GM19240 (cell line): ENCODE data around the gene MAML3.

Experiments used
- DNase-seq: peaks from one replicate; pipeline ENCODE4 v3.0.0; 2011; ENCODE audit warnings: low spot score; ENCODE audit not compliant: insufficient read length

MAML3 gene

DNA sequence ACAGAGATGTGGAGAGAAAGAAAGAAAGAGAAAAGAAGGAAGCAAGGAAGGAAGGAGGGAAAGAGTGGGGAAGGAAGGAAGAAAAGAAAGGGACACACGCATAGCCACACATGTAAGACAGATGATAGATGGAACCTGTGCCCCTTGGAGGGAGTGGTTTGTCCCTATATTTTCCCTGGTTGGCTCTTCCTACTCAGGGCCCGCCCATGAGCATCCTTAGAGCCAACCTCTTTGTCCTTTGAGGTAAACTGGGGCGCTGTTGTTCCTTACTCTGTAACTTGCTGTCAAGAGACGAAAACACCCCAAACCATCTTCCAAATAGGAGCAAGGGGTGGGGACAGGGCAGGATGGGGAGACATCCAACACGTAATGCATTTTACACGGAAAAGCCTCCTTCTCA is 220.9 kb downstream of the MAML3 start:
- DNase-seq, result no peak

DNA sequence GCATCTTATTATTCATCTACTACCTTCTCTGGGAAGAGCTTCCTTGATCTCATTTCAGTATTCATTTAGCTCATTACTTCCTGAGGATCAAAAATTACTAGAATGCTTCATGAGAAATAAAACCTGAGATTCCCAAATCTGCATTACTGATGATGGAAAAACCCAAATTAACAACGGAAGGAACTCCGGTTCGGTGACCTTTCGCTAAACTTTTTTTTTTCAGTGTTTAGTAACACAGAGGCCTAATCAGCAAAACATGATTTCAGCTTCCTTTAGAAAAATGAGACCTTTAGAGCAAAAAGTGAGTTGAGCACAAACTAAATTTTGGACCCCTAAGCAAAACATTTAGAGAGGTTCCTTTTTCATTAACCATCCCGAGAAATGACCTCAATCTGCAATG is 229.2 kb downstream of the MAML3 start:
- DNase-seq, result no peak

DNA sequence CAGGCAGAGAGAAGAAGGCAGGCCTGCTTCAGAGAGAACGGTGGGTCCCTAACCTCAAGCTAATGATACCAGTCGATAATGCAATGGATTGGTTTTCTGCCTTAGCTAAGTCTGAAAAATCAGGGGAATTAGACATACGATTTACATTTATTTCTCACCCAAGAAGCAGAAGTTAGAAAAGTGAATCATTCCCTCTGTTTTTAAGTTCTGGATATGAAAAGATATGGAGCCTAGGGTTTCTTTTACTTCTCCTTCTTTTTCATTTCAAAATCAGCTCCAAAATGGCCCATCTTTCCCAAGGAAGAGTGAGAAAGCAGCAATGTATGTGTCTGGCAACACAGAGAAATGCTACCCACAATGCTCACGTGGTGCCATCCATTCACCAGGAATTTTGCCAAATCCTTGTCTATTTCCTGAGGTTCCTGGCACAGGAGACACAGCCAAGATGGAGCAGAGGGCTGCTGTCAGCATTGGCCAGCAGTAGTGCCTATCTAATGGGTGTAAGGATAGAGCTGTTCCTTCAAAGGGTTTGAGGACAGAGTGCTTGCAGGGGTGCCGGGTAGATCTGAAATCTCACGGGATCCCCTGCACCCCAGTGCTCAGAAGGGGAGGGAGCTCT is 231.5 kb downstream of the MAML3 start:
- DNase-seq, result no peak

DNA sequence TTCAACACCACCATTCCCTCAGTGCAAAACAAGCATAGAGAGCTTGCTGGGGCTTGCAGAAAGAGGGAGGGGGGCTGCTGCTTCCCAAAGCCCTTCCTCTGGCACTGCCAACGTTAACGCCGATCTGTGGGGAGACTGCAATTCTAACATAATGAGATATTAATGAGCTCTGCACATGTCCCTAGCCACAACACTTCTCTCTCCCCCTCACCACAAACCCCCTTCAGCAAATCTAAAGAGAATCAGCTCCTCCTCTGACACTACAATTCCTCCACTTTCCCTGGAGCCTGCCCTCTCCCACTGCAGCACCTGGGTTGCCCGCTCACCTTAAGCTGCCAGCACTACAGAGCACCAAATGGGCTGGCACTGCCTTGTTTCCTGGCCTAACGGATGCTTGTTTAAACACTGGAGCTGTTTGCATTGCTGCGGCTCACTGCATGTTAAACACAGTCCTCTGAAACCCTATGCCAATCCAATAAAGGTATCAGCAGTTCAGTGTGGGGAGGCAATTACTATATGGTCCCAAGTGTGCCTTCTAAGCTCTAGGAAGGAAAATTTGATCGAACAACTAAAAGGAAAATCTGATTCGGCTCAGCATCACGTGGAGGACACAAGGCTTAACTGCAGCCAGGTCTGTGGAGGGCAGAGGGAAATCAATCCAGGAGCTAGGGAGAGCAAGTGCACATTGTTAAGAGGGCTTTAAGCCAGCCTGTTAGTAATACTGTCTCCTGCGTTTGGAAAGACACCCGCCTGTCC is 232.4 kb downstream of the MAML3 start:
- DNase-seq, result no peak

DNA sequence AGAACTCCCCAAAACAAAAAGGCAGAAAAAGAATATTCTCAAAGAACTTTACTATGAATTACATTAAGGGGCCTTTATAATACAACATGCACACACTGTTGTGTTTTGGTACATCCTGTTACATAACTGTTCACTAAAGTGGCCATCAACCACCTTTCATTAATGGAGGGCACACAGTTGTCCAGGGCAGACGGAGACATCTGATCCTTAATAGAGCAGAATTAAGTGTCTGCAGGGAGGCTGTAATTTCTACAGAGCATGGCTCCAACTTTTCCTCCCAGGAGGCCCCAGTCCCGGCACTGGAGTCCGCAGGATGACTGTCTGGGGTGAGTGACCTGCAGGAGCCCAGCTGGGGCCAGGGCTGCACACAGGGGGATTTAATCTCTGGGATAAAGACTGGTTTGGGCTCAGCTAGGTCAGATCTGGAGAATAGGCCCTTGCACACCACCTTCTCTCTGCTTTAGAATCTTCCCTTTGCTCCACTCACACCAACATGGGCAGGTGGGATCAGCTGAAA is 233.4 kb downstream of the MAML3 start:
- no peak for DNase-seq

DNA sequence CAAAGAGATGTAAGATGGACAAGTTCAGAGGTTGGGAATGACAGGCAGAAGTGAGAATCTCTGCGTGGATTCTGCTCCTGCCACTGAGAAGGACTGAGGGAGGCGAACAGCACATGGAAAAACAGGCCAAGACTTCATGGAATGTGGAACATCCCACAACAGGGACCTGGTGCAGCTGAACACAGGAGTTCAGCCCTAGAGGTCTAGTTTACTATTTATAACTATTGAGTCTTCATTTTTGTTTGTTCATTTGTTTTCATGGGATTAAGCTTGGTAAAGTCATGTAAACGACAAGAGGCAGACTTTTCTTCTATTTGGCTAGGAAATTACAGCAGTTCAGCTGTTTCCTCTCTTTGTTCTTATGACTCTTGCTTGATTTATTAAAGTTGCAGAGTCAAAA is 234.5 kb downstream of the MAML3 start:
- DNase-seq, result no peak

DNA sequence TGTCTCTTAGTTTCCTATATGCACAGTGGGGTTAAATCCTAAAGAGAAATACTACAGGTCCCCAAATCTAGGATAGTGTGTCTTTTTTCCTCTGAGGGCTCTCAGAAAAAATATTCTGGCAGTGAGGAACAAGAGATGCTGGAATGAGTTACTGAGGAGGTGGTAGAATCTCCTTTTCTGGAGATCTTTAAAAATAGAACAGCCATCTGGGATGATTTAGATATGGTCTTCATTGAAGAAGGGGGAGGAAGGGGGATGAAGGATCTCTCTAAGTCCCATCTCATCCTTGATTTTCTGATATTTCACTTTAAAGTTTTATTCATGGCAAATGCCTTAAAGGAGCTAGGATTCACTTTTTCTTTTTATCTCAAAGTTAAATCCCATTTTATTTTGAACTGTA is 235.0 kb downstream of the MAML3 start:
- DNase-seq, result no peak

DNA sequence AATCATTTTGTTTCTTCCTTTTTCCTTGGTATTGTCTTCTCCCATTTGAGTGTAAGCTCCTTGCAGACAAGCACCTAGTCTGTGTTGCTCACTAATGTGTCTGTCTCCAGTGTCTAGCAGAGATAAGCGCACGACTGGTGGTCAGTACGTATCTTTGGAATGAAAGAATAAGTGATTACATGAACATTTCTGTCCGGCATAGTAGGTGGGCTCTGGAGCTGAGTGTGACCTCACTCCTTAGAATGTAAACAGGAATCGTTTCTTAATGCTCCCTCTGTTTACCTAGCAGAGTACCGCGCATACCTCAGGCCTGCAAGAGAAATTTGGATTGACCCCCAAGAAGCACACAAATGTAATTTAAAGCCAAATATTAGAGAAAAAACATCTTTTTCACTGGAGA is 235.4 kb downstream of the MAML3 start:
- no peak for DNase-seq

DNA sequence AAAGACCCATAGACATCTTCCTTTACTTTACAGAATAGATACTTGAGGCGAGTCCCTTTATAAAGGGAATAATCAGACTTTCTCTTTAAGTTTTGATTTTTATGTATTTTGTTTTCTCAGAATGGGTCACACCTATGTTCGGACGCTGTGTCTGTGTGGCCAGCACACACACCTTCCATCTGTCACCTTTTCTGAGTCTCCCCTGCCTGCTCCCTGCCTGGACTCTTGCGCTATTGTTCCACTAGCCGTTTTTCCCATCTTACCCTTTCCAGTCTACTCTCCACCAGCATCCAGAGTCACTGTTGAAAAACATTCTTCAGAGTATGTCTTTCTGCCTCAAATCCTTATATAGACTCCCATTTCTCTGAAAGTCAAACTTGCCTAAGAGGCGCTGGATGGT is 236.1 kb downstream of the MAML3 start:
- no peak for DNase-seq

DNA sequence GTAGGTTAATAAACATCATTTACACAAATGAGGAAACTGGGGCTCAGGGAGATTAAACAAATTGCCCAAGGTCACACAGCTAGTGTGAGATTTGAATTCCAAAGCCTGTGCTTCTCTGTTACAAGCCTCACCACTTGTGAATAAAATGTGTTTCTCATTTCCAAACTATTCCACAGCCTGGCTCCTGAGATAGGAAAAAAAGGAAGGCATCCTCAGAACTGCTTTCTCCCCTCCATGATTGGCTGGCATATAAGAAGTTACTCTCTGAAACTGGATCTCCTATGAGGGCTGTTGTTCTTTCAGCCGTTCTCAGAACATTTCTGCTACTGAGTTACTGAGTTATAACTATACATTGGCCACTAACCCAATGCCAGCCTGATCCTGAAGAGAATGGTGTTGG is 237.9 kb downstream of the MAML3 start:
- no peak for DNase-seq

DNA sequence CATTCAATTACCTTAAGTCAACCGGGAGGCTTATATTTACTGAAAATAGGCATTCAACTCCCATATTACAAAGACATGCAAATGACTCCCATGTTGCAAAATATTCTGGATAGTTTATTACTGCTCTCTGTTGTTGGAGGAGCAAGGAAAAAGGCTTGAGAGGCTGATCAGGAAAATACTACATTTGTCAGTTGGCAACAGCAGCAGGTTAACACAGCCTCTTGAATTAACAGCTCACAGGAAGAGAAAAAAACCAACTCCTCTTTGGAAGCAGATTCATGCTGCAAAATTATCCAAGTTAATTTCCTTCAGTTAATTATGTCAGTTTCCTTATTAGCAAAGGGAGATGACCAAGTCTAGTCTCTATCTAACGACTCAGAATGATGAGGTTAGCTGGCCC is 238.9 kb downstream of the MAML3 start:
- DNase-seq, result no peak

DNA sequence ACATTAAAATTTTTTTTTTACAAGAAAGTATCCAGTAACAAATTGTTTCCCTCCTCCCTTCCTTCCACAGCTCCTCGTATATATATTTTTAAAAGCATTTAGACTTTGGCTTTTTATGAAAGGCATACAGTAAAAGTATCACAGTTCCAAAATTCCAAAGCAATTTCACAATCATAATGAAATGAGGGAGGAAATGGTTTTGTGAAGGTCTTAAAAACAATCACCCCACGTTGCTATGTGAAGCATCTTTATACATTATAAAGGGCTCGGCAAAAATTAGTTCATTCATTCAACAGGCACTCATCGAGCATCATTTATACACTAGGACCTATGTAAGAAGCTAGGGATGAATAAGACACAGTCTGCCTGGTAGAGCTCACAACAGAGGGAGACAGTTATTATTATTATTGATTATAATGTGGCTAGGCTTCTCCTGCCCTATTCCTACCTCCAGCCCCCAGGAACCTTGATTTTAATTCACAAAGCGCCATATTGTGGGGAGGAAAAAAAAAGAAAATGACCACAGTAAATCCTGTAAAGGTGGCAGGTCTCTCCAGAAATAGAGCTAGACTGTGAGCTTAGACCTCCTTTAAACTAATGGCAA is 239.9 kb downstream of the MAML3 start:
- DNase-seq, result no peak

DNA sequence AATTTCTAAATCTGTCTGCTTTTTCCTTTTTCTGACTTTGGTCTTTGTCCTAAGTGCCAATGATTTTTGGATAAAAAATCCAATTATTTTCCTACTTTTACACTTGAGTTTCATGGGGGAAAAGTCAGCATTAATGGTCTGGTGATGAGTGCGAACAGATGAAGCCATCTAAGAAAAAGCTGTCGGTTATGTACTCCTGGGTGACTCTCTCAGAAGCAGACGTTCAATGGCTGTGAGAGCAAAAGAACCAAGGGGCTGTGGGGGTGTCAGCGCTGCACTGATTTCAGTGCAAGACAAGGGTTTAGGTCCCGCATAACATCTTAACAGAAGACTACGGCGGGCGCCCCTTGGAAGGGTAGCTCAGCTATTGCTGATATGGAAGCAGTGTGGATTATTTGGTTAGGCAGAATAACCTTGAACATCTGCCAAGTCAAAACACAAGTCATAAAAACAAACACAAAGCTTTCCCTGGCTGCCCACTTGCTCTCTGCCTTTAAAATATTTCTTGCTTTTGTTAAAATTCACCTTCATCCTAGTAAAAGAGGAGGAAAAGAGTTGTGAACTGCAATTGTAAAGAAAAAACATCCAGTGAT is 240.5 kb downstream of the MAML3 start:
- DNase-seq, result no peak

DNA sequence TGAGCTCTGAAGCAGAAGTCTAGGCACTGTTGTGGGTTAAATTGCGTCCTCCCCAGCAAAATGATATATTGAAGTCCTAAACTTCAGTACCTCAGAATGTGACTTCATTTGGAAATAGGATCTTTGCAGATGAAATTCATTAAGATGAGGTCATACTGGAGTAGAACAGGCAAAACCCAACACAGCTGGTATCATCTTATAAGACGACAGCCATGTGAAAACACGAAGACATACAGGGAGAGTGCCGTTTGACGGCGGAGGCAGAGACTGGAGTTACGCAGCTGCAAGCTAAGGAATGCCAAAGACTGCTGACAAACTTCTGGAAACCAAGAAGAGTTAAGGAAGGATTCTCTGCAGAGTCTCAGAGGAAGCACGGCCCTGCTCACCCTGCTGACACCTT is 241.5 kb downstream of the MAML3 start:
- DNase-seq, result no peak

DNA sequence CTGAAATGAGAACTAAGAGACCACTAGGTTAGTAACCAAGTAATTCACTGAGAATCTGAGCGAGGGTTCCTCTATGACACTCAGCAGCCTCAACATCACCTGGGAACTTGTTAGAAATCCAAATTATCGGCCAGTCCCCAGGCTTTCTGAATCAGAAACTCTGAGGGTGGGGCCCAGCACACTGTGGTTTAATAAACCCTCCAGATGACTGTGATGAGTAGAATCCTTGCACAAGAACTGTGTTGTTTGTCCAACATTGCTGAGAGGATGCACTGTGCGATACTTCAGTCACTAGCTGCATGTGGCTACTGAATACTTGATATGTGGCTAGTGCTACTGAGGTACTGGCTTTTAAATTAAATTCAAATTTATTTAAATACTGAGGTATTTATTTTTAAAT is 243.9 kb downstream of the MAML3 start:
- DNase-seq, result no peak

DNA sequence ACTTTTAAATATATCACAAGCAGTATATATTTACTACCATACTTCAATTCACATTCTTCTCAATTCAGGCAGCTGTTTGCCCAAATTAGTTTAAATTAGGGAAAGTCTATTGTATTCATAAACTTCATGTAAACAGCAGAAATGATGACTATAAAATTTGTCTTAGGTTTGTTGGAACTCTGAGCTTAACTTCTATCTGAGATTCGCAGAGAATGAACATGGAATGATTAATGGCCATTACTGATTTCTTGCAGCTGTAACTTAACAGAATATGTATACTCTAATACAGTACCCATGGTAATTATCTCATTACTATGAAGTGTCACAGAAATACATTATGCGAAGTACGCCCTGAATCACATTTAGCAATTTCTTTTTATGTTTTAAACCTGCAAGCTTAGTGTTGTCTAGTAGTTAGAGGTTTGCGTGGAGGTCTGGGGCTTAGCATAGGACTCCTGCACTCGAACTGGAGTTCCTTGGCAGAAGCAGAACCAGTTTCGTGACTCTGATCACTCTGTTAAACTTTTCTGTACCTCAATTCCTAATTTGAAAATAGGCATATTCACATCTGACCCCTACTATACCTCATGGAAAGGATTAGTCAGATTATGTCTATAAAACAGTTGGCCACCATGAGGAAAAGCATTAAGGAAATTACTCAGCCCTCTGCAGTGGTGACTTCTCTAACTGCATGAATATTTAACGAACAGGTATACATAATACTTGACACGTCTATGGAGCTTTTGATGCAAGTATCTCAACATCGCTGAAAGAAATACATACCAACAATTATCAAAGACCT is 245.1 kb downstream of the MAML3 start:
- no peak for DNase-seq

DNA sequence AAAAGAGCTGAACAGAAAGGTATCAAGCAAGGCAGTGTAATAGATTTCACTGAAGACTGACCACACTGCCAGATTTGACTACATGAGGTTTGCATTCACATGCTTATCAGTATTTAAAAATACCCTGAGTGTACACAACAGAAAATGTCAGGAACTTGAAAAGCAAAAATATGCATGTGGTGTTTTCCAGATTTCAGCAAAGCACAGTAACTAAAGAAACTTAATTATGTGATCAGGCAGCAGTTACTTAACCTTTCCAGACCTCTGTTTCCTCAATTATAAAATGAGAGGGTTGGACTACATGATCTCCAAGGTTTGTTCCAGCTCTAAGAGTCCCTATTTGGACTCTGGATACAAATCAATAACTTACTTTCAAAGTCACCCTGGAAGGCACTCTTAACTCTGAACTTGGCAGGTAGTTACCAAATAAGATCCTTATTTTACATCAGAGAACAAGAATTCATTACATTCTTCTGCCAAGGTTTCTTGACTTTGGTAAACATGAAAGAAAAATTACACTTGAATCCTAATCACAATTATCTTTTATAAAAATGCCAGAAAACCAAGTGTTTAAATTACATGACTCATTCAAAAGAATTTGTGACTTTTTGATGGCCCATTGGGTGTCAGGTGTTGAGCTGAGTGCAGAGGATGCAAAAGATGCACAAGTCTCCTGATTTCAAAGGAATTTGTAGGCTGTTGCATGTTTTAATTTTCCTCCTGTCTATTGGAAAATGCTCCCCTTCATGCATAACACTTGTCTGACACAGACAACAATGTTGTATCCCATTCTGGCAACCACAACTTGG is 246.8 kb downstream of the MAML3 start:
- no peak for DNase-seq

DNA sequence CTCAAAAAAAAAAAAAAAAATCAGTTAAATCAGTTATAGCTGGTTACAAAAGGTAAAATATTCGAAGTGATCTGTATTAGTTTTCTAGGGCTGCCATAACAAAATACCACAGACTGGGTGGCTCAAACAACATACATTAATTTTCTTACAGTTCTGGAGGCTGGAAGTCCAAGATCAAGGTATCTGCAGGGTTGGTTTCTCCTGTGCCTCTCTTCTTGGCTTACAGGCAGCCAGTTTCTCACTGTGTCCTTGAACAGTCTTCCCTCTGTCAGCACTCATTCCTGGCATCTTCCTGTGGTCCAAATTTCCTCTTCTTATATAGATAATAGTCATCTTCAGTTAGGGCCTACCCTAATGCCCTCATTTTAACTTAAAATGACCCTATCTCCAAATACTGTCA is 248.5 kb downstream of the MAML3 start:
- DNase-seq, result no peak

DNA sequence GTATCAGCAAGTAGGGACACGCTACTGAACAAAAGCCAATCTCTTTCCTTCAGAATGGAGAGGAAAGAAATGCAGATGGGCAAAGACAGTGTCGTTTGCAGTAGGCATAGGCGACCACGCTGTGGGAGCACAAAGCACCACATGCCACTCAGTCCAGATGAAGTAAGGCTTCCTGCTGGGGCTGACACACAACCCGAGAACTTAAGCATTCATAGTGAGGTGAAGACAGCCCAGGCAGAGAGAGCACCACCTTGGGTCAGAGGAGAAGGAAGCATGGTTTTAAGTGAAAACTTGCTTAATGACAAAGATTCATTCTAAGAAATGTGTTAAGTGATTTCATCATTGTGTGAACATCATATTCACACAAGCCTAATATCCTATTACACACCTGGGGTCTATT is 249.6 kb downstream of the MAML3 start:
- DNase-seq, result no peak

DNA sequence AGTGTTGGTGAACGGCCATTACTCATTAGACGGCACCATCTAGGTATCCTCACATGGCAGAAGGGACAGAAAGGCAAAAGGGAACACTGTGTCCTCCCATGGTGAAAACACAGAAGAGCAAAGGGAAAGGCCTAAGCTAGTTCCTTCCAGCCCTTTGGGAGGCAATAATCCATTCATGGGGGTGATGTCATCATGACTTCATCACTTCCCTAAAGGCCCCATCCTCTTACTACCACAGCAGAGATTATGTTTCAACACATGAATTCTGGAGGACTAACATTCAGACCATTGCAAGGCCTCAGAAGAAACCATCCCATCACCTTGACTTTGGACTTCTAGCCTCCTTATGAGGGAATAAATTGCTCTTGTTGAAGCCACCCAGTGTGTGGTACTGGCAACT is 250.1 kb downstream of the MAML3 start:
- DNase-seq, result no peak
